ENCODE results near the gene PLXNA2. TPM values are rescaled to one million over a fixed set of nuclear protein-coding genes. Genes with fewer than 3 reads are reported as not detected.

The PLXNA2 gene
- total and polyA plus RNA-seq, 2 of the 8 experiments (the other 6 are each of a cell fraction or from before 2014, with no cell fraction given), result 0.33 to 1.5 TPM

DNA sequence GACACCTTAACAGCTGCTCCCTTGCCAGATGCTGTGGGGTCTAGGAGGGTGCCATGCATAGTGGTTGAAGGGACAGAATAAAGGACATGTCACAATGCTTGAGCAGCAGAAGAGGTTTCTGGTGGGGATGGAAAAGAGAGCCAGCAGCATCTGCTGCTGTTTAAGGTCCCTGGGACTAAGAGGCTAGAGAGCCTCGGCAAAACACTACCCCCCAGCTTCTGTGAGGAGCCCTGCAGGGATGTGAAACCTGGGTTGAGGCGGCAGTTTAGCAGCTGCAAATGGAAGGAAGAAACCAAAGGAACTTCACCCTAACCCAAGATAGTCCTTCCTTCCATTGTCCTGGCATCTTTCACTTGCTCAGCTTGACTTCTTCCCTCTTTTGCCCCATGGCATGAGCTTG lies 39.4 kb downstream of the PLXNA2 start:
- Histone ChIP-seq H3K4me3 (ENCODE audit: extremely low read depth in 1 of 4, insufficient read depth in 2 of 4, low read depth in 3 of 4, low read length in 4 of 4) (no peak overlapping the region), H3K56ac (replicated peaks; ENCODE audit: insufficient read length, low read depth, low read length) (no peak overlapping the region), H3K27me3 (replicated peaks in 1 of 4; ENCODE audit: control insufficient read depth in 3 of 4, extremely low read depth in 1 of 4, insufficient read depth in 3 of 4, low read length in 3 of 4) (no peaks in the 10 kb centered on the region), H4K20me1 (replicated peaks in 1 of 2; ENCODE audit: control insufficient read depth in 1 of 2, insufficient read depth in 2 of 2, low read length in 2 of 2) (no peaks in the 10 kb centered on the region), H3K9me3 (ENCODE audit: insufficient read depth in 2 of 2, low read depth in 1 of 2, low read length in 1 of 2) (no peaks in the 10 kb centered on the region), H3K4ac (replicated peaks; ENCODE audit: insufficient read length, low read depth, low read length) (no peak overlapping the region), H4K8ac (ENCODE audit: extremely low read depth, insufficient read depth, low read length) (no peak overlapping the region), H2AK5ac (ENCODE audit: low read depth, low read length) (no peak overlapping the region), H2AFZ (ENCODE audit: low read length) (no peak overlapping the region), H4K5ac (ENCODE audit: insufficient read length, low read depth, low read length) (no peak overlapping the region), H3K36me3 (ENCODE audit: control insufficient read depth in 2 of 4, insufficient read depth in 4 of 4, low read length in 3 of 4) (no peaks in the 10 kb centered on the region), H2BK20ac (ENCODE audit: low read length) (no peak overlapping the region), H3K4me2 (ENCODE audit: insufficient read depth in 1 of 2, low read depth in 2 of 2, low read length in 2 of 2) (no peak overlapping the region), H2BK5ac (ENCODE audit: low read depth, low read length) (no peak overlapping the region), H3K23ac (ENCODE audit: insufficient read length) (no peak overlapping the region), H3K23me2 (ENCODE audit: low read depth, low read length) (no peaks in the 10 kb centered on the region), H3K9ac (replicated peaks in 1 of 4; ENCODE audit: extremely low read depth in 1 of 4, low read depth in 3 of 4, low read length in 3 of 4) (no peak overlapping the region), H3K4me1 (replicated peaks in 1 of 4; ENCODE audit: control insufficient read depth in 3 of 4, insufficient read depth in 4 of 4, low read length in 3 of 4) (no peaks in the 10 kb centered on the region; a peak in 1 of 7 replicates), H3K79me2 (ENCODE audit: control insufficient read depth in 1 of 2, insufficient read depth in 2 of 2, low read length in 2 of 2) (no peaks in the 10 kb centered on the region), H3K79me1 (ENCODE audit: low read depth, low read length) (no peaks in the 10 kb centered on the region), H2BK15ac (ENCODE audit: low read length) (no peak overlapping the region), H2BK12ac (ENCODE audit: low read depth, low read length) (no peak overlapping the region; the same call in 1 of the 2 replicates), H3K14ac (ENCODE audit: insufficient read length) (no peak overlapping the region), H2BK120ac (replicated peaks; ENCODE audit: low read depth, low read length) (no peak overlapping the region), H3K18ac (ENCODE audit: extremely low read depth, low read length) (no peak overlapping the region), H4K91ac (replicated peaks; ENCODE audit: insufficient read length, low read length) (no peak overlapping the region), H3K27ac (ENCODE audit: low read depth, low read length) (no peak overlapping the region)
- ChIA-PET CTCF (ENCODE audit: partially characterized antibody) (interaction anchor here (1.1 to 1.8 kb wide), 4 partner anchors 9 to 184 kb away, joined by 3 to 12 read pairs (median 4); no protein-coding TSS in a partner anchor), POLR2A (ENCODE audit: partially characterized antibody) (no interaction called here)
- no peak for FAIRE-seq
- TF ChIP-seq RAD21 (IDR thresholded peaks at IDR 0.05 in 1 of 2, conservative IDR thresholded peaks at IDR 0.05 in 1 of 2; ENCODE audit: low read depth in 2 of 2, low read length in 2 of 2), result peak in 1 of 2 experiments; percentile 18; a peak in 2 of 4 replicates
- TF ChIP-seq KDM1A (IDR thresholded peaks at IDR 0.05; ENCODE audit: borderline replicate concordance, low read length), result no peak
- TF ChIP-seq SIX5 (IDR thresholded peaks at IDR 0.05; ENCODE audit: low read depth, low read length), result no peak
- DNase-seq (ENCODE audit: low read depth in 1 of 2, low spot score in 2 of 2), result no peak
- WGBS, 2 experiments (ENCODE audit: extremely low coverage in 1 of 2, insufficient coverage in 1 of 2, insufficient read length in 1 of 2, insufficient replicate concordance in 2 of 2, low coverage in 1 of 2, low lambda C conversion rate in 2 of 2, missing lambda C conversion rate in 1 of 2), result 76% methylated on average over 2 of the region's 2 CpGs; no CpG with 5 or more reads in 1 of the 2 experiments
